GM19043 (cell line): ENCODE data around the gene BTNL2.
"Not testable (repeated sequence)": the region's sequence is repeated elsewhere in the genome, so short reads cannot be mapped to it uniquely, and the experiment has no call there.

Experiments used
- ATAC-seq: cut with Tn5 transposase; IDR thresholded peaks from one replicate; pipeline ENCODE4 v1.9.1; 2021; ENCODE audit warnings: low read depth; ENCODE audit not compliant: unreplicated experiment

Gene BTNL2

DNA sequence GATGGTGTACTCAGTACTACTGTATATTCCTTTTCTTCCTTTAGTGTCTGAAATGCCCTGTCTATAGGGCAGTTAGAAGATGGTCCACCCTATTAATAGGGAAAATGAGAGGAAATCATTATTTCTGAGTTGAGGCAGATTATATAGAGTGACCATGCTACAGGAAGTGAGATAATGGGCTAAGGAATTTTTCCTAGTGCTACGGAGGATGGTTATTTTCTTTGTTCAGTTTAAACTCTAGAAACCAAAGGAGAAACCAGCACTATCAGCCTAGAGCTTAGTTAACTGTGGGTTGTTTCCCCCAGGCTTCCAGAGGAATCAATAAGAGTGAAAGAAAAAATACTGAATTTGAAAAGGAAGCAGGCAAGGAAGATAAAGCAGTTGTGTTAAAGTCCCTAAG, 35.8 kb downstream of the BTNL2 start:
- ATAC-seq, result no peak

DNA sequence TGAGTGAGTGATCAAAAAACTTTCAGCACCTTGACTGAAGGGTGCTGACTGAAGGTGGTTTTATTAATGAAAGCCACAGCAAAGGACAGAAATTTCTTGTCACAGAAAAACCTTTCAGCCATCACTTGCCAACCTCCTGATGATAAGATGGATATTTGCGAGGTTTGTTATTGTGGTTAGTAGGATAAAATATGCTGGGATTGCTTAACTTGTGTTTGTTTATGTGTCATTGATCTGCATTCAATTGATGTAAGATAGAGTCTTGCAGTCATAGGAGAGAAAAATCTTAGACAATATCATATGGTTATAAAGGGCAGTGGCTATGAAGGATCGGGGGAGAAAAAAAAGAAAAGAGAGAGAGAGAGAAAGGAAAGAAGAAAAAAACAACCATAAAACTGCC, 36.5 kb downstream of the BTNL2 start:
- no peak for ATAC-seq

GRCh38 chr6:32369660-32370059, 37.3 kb downstream of the BTNL2 start:
- ATAC-seq, result no peak

GRCh38 chr6:32367644-32368043, 39.3 kb downstream of the BTNL2 start:
- no peak for ATAC-seq

DNA sequence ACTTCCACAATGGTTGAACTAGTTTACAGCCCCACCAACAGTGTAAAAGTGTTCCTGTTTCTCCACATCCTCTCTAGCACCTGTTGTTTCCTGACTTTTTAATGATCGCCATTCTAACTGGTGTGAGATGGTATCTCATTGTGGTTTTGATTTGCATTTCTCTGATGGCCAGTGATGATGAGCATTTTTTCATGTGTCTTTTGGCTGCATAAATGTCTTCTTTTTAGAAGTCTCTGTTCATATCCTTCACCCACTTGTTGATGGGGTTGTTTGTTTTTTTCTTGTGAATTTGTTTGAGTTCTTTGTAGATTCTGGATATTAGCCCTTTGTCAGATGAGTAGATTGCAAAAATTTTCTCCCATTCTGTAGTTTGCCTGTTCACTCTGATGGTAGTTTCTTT, 47.8 kb downstream of the BTNL2 start:
- ATAC-seq, result not testable (repeated sequence)

GRCh38 chr6:32358548-32358947, 48.4 kb downstream of the BTNL2 start:
- ATAC-seq, result not testable (repeated sequence)

DNA sequence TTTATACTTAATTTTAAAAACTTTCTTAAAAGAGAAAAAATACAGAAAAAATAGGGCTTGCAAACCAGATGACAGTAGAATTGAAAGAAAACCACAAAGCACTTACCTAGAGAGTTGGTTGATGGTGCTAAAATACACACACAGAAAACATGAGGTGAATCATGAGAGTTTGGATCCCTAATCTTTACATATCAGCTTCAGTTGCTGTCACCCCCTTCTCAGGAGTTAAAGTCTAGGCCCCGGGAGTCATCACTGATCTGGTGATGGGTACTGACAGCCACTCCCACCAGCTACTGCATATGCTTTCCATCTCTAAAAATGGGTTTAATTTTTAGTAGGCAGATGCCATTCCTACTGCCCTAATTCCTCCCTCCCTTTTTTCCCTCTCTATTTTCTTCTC, 52.0 kb downstream of the BTNL2 start:
- no peak for ATAC-seq

GRCh38 chr6:32353348-32353747, 53.6 kb downstream of the BTNL2 start:
- ATAC-seq, result no peak
